Uterus (tissue), 2 donors: ENCODE data around the gene CCSER2.

Experiments used
- POLR2A ChIP-seq, 2 donors: fragments of 450-650 bp; IDR thresholded peaks; one replicate each; pipeline ENCODE4 v1.6.1; 2016; ENCODE audit warnings: antibody characterized with exemption in 2 of 2, mild to moderate bottlenecking in 1 of 2, moderate library complexity in 1 of 2
- TF ChIP-seq, protein P1 (sequence below), 4 experiments: fragments of 200-600 bp in 2 of 4; fragments of 450-650 bp in 2 of 4; sonication (generic) in 2 of 4; IDR thresholded peaks; one replicate each; pipeline ENCODE4 v1.5.1; 2016 to 2019; ENCODE audit warnings: antibody characterized with exemption in 4 of 4, mild to moderate bottlenecking in 2 of 4, moderate library complexity in 1 of 4

- TF ChIP-seq POLR2A (IDR thresholded peaks at IDR 0.05) = no peak
- TF ChIP-seq, protein P1, sequence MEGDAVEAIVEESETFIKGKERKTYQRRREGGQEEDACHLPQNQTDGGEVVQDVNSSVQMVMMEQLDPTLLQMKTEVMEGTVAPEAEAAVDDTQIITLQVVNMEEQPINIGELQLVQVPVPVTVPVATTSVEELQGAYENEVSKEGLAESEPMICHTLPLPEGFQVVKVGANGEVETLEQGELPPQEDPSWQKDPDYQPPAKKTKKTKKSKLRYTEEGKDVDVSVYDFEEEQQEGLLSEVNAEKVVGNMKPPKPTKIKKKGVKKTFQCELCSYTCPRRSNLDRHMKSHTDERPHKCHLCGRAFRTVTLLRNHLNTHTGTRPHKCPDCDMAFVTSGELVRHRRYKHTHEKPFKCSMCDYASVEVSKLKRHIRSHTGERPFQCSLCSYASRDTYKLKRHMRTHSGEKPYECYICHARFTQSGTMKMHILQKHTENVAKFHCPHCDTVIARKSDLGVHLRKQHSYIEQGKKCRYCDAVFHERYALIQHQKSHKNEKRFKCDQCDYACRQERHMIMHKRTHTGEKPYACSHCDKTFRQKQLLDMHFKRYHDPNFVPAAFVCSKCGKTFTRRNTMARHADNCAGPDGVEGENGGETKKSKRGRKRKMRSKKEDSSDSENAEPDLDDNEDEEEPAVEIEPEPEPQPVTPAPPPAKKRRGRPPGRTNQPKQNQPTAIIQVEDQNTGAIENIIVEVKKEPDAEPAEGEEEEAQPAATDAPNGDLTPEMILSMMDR (IDR thresholded peaks at IDR 0.05) = no peak
Measured at GRCh38 chr10:84354623-84355022, 26.2 kb downstream of the CCSER2 start.
